ENCODE data around the gene XXYLT1. TPM values are rescaled to one million over a fixed set of nuclear protein-coding genes. Genes with fewer than 3 reads are reported as not detected.

XXYLT1 gene
- total RNA-seq, 4 donors from 2014 or later: 14.1 to 23.7 (median 15.4) TPM

GRCh38 chr3:195255176-195255500, 15.8 kb downstream of the XXYLT1 start:
- Histone ChIP-seq H3K27ac (peak overlapping the region in 1 of 4 donors; percentile 75), H3K4me1 (peaks cover 9 to 56% (median 26%) of the 10 kb centered on the region in 3 donors), H3K27me3 (no peaks in the 10 kb centered on the region), H3K9me3 (no peaks in the 10 kb centered on the region), H3K4me3 (no peak overlapping the region), H3K36me3 (peaks cover 0 to 7% (median 0%) of the 10 kb centered on the region in 3 donors)
- no peak for TF ChIP-seq POLR2A (IDR thresholded peaks at IDR 0.05)
- no peak for TF ChIP-seq CTCF (IDR thresholded peaks at IDR 0.05)
- no peak for DNase-seq
- 96% methylated on average over 4 of the region's 13 CpGs; no CpG with 5 or more reads in 1 of the 2 donors for WGBS, 2 donors
- intact Hi-C loops (cut with DNase I): loop anchor here (5.0 kb wide), 1 partner anchor 148 kb away; no protein-coding TSS in a partner anchor

- H3K9me3 ChIP-seq: no peaks in the 10 kb centered on the region
- intact Hi-C loops (cut with DNase I): loop anchor here (5.0 kb wide), 1 partner anchor 147 kb away; no protein-coding TSS in a partner anchor
- TF ChIP-seq POLR2A (IDR thresholded peaks at IDR 0.05): no peak
- no peak for TF ChIP-seq CTCF (IDR thresholded peaks at IDR 0.05)
- WGBS, 2 donors: 78 to 97% methylated on average over 5 to 12 of the region's 16 CpGs
- no peak for DNase-seq
- no peak overlapping the region for H3K4me3 ChIP-seq
- peaks cover 0 to 7% (median 0%) of the 10 kb centered on the region in 3 donors for H3K36me3 ChIP-seq
- H3K27ac ChIP-seq: peak overlapping the region; percentile 6 to 79 (median 57)
- H3K27me3 ChIP-seq: no peaks in the 10 kb centered on the region
- H3K4me1 ChIP-seq: peaks cover 8 to 54% (median 25%) of the 10 kb centered on the region in 3 donors
Observed at GRCh38 chr3:195254454-195255175, 16.3 kb downstream of the XXYLT1 start.

GRCh38 chr3:195253923-195254432, 17.0 kb downstream of the XXYLT1 start:
- intact Hi-C loops (cut with DNase I): no loop called here
- 82 to 100% methylated on average over 3 to 4 of the region's 10 CpGs for WGBS, 2 donors
- TF ChIP-seq CTCF (IDR thresholded peaks at IDR 0.05) (no peak), POLR2A (IDR thresholded peaks at IDR 0.05) (no peak)
- no peak overlapping the region for H3K4me3 ChIP-seq
- DNase-seq: no peak
- H3K4me1 ChIP-seq: peaks cover 2 to 48% (median 19%) of the 10 kb centered on the region in 3 donors
- no peaks in the 10 kb centered on the region for H3K27me3 ChIP-seq
- peaks cover 0 to 7% (median 0%) of the 10 kb centered on the region in 3 donors for H3K36me3 ChIP-seq
- peak overlapping the region; percentile 6 to 79 (median 57) for H3K27ac ChIP-seq
- no peaks in the 10 kb centered on the region for H3K9me3 ChIP-seq

- TF ChIP-seq CTCF (IDR thresholded peaks at IDR 0.05) (no peak), POLR2A (IDR thresholded peaks at IDR 0.05) (no peak)
- no peaks in the 10 kb centered on the region for H3K9me3 ChIP-seq
- no peak overlapping the region for H3K4me3 ChIP-seq
- peaks cover 0 to 21% (median 0%) of the 10 kb centered on the region in 3 donors for H3K36me3 ChIP-seq
- peak overlapping the region in 2 of 4 donors; percentile 29 to 75 for H3K27ac ChIP-seq
- DNase-seq: no peak
- peaks cover 0 to 32% (median 6%) of the 10 kb centered on the region in 3 donors for H3K4me1 ChIP-seq
- intact Hi-C loops (cut with DNase I): no loop called here
- H3K27me3 ChIP-seq: no peaks in the 10 kb centered on the region
- WGBS, 2 donors: 67 to 89% methylated on average over 2 to 11 of the region's 14 CpGs
Observed at GRCh38 chr3:195251336-195252065, 19.5 kb downstream of the XXYLT1 start.
